HCT116 (cell line): ENCODE data around the gene PALM2AKAP2.

ENCODE experiments used
- CEBPB ChIP-seq: IDR thresholded peaks from 2 replicates; pipeline ENCODE4 v1.6.1; 2012; ENCODE audit warnings: low read depth
- JUND ChIP-seq: IDR thresholded peaks from 2 replicates; pipeline ENCODE4 v1.6.1; 2012
- POLR2A ChIP-seq: IDR thresholded peaks from 2 replicates; pipeline ENCODE4 v1.7.0; 2011; ENCODE audit warnings: borderline replicate concordance; ENCODE audit not compliant: insufficient read depth, insufficient read length; ENCODE audit errors: extremely low read depth
- POLR2AphosphoS5 ChIP-seq: IDR thresholded peaks from 2 replicates; pipeline ENCODE4 v1.6.1; 2011; ENCODE audit warnings: mild to moderate bottlenecking, low read depth, low read length, moderate library complexity
- TCF7L2 ChIP-seq: IDR thresholded peaks from 2 replicates; pipeline ENCODE4 v1.7.0; 2011; ENCODE audit warnings: borderline replicate concordance, inconsistent platforms; ENCODE audit not compliant: insufficient read depth, insufficient read length; ENCODE audit errors: extremely low read depth
- TF ChIP-seq, protein P1 (sequence below), 3 experiments: fragments of 200-600 bp in 1 of 3; sonication (generic) in 1 of 3; IDR thresholded peaks in 2 of 3; conservative IDR thresholded peaks in 1 of 3; 2 replicates each; pipeline ENCODE4 v1.5.1; 2012 to 2017; ENCODE audit warnings: low read depth in 2 of 3, low read length in 2 of 3, antibody characterized with exemption in 1 of 3, borderline replicate concordance in 1 of 3, control low read depth in 1 of 3, mild to moderate bottlenecking in 1 of 3, mixed read lengths in 1 of 3, mixed run types in 1 of 3, moderate library complexity in 1 of 3; ENCODE audit not compliant: insufficient read depth in 1 of 3
- TF ChIP-seq, protein P2 (sequence below): IDR thresholded peaks from 2 replicates; pipeline ENCODE4 v1.6.1; 2012

DNA sequence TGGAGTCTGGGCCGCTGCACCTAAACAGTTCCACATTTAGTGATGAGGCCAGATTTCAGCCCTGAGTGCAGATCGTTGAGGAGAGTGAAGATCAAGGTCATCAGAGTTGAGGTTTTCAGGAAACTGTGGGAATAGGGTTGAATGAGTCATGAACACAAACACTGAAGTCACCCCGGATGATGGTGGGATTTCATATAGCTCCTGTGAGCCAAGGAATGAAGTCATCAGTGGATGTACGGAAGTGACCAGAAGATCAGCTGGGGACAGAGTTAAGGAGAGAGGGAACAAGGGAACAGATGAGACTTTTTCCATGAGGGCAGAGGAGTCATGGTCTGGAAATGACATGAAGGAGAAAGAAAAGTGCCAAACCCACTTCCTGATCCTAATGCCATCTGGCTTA is 36.5 kb downstream of the PALM2AKAP2 start:
- TF ChIP-seq POLR2AphosphoS5 (peak; percentile 23; the same call in 1 of the 2 replicates), TCF7L2 (peak; percentile 30), CEBPB (peak; percentile 62), POLR2A (no peak), JUND (peak; percentile 72)
- TF ChIP-seq, protein P1, sequence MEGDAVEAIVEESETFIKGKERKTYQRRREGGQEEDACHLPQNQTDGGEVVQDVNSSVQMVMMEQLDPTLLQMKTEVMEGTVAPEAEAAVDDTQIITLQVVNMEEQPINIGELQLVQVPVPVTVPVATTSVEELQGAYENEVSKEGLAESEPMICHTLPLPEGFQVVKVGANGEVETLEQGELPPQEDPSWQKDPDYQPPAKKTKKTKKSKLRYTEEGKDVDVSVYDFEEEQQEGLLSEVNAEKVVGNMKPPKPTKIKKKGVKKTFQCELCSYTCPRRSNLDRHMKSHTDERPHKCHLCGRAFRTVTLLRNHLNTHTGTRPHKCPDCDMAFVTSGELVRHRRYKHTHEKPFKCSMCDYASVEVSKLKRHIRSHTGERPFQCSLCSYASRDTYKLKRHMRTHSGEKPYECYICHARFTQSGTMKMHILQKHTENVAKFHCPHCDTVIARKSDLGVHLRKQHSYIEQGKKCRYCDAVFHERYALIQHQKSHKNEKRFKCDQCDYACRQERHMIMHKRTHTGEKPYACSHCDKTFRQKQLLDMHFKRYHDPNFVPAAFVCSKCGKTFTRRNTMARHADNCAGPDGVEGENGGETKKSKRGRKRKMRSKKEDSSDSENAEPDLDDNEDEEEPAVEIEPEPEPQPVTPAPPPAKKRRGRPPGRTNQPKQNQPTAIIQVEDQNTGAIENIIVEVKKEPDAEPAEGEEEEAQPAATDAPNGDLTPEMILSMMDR (IDR thresholded peaks at IDR 0.05 in 2 of 3, conservative IDR thresholded peaks at IDR 0.05 in 1 of 3; ENCODE audit: borderline replicate concordance in 1 of 3, insufficient read depth in 1 of 3, low read depth in 2 of 3, low read length in 2 of 3), result no peak
- TF ChIP-seq, protein P2, sequence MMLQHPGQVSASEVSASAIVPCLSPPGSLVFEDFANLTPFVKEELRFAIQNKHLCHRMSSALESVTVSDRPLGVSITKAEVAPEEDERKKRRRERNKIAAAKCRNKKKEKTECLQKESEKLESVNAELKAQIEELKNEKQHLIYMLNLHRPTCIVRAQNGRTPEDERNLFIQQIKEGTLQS, result peak; percentile 69
